HEK293 (cell line): Measurements from ENCODE around the gene DIO3.

Experiments used
- CTCF ChIA-PET: fragments of 350-600 bp; formaldehyde crosslinking; extraction: SDS; loops from one replicate; lab custom pipeline; 2021; ENCODE audit warnings: antibody characterized with exemption; lab: Yijun Ruan, JAX
- POLR2A ChIA-PET: fragments of 300-600 bp; formaldehyde crosslinking; extraction: SDS; loops from one replicate; lab custom pipeline; 2020; ENCODE audit warnings: antibody characterized with exemption, inconsistent platforms; lab: Yijun Ruan, JAX
- H3K27ac ChIP-seq: fragments of 200-500 bp; sonication (Bioruptor generic); 2 replicates; pipeline ENCODE4 v1.5.1; 2014; ENCODE audit warnings: low read depth, low read length, control low read depth, inconsistent platforms; ENCODE audit errors: extremely low read depth
- H3K36me3 ChIP-seq, 2 experiments: fragments of 200-500 bp in 1 of 2; sonication (Bioruptor generic) in 1 of 2; 1 replicate in 1 of 2; 2 replicates in 1 of 2; pipeline ENCODE4 v1.5.1; 2014 to 2017; ENCODE audit warnings: inconsistent platforms in 2 of 2, low read length in 2 of 2; ENCODE audit not compliant: control insufficient read depth in 2 of 2, insufficient read depth in 1 of 2
- H3K4me1 ChIP-seq: fragments of 200-500 bp; sonication (Bioruptor generic); 2 replicates; pipeline ENCODE4 v1.5.1; 2014; ENCODE audit warnings: mild to moderate bottlenecking, low read length, inconsistent platforms; ENCODE audit not compliant: control insufficient read depth, insufficient read depth
- H3K4me3 ChIP-seq: 2 replicates; pipeline ENCODE4 v1.5.1; 2011; ENCODE audit warnings: low read depth, mild to moderate bottlenecking, control low read depth, low read length, moderate library complexity
- H3K9me3 ChIP-seq: fragments of 200-500 bp; sonication (Bioruptor generic); 2 replicates; pipeline ENCODE4 v1.5.1; 2014; ENCODE audit warnings: low read depth, low read length, inconsistent platforms; ENCODE audit not compliant: control insufficient read depth, insufficient read depth
- KLF7 ChIP-seq: fragments of 450-650 bp; formaldehyde crosslinking; IDR thresholded peaks from 2 replicates; pipeline ENCODE4 v1.5.1; 2016; ENCODE audit warnings: missing biosample characterization, missing genetic modification characterization, borderline replicate concordance
- MEIS1 ChIP-seq: sonication (generic); formaldehyde crosslinking; IDR thresholded peaks from 2 replicates; pipeline ENCODE4 v1.8.1; 2022; ENCODE audit warnings: missing genetic modification reagents, mild to moderate bottlenecking, borderline replicate concordance
- PRDM4 ChIP-seq: fragments of 450-650 bp; formaldehyde crosslinking; IDR thresholded peaks from 2 replicates; pipeline ENCODE4 v1.5.1; 2017; ENCODE audit warnings: missing biosample characterization, missing genetic modification characterization
- SCRT1 ChIP-seq: fragments of 450-650 bp; formaldehyde crosslinking; IDR thresholded peaks from 2 replicates; pipeline ENCODE4 v1.5.1; 2016; ENCODE audit warnings: missing biosample characterization, missing genetic modification characterization, borderline replicate concordance
- SCRT2 ChIP-seq: fragments of 450-650 bp; formaldehyde crosslinking; IDR thresholded peaks from 2 replicates; pipeline ENCODE4 v1.5.1; 2016; ENCODE audit warnings: missing biosample characterization, missing genetic modification characterization
- ZFHX2 ChIP-seq: fragments of 450-650 bp; formaldehyde crosslinking; conservative IDR thresholded peaks from 2 replicates; pipeline ENCODE4 v1.5.1; 2016; ENCODE audit warnings: missing biosample characterization, missing genetic modification characterization
- ZNF112 ChIP-seq: fragments of 450-650 bp; formaldehyde crosslinking; IDR thresholded peaks from 2 replicates; pipeline ENCODE4 v1.5.0; 2017; ENCODE audit warnings: missing biosample characterization, missing genetic modification characterization
- ZNF19 ChIP-seq: fragments of 450-650 bp; formaldehyde crosslinking; IDR thresholded peaks from 2 replicates; pipeline ENCODE4; 2016; ENCODE audit warnings: missing biosample characterization, missing genetic modification characterization, low read depth
- ZNF335 ChIP-seq: fragments of 450-650 bp; formaldehyde crosslinking; conservative IDR thresholded peaks from 2 replicates; pipeline ENCODE4 v1.5.1; 2016; ENCODE audit warnings: missing biosample characterization, missing genetic modification characterization
- ZNF362 ChIP-seq: fragments of 450-650 bp; formaldehyde crosslinking; IDR thresholded peaks from 2 replicates; pipeline ENCODE4 v1.5.1; 2016; ENCODE audit warnings: missing biosample characterization, missing genetic modification characterization
- ZNF488 ChIP-seq: fragments of 450-650 bp; formaldehyde crosslinking; IDR thresholded peaks from 2 replicates; pipeline ENCODE4 v1.5.1; 2016; ENCODE audit warnings: missing biosample characterization, missing genetic modification characterization
- ZNF560 ChIP-seq: fragments of 450-650 bp; formaldehyde crosslinking; IDR thresholded peaks from 2 replicates; pipeline ENCODE4 v1.5.1; 2017; ENCODE audit warnings: missing biosample characterization, missing genetic modification characterization, borderline replicate concordance
- ZNF600 ChIP-seq: fragments of 450-650 bp; formaldehyde crosslinking; IDR thresholded peaks from 2 replicates; pipeline ENCODE4 v1.5.1; 2016; ENCODE audit warnings: missing biosample characterization, missing genetic modification characterization
- ZNF677 ChIP-seq: fragments of 450-650 bp; IDR thresholded peaks from 2 replicates; pipeline ENCODE4 v1.5.0; 2018; ENCODE audit warnings: missing biosample characterization, mild to moderate bottlenecking, missing genetic modification characterization, moderate library complexity
- ZNF792 ChIP-seq: fragments of 450-650 bp; formaldehyde crosslinking; IDR thresholded peaks from 2 replicates; pipeline ENCODE4 v1.5.1; 2016; ENCODE audit warnings: missing biosample characterization, missing genetic modification characterization
- TF ChIP-seq, protein P1 (sequence below): fragments of 450-650 bp; formaldehyde crosslinking; IDR thresholded peaks from 2 replicates; pipeline ENCODE4 v1.5.1; 2016; ENCODE audit warnings: missing biosample characterization, missing genetic modification characterization
- TF ChIP-seq, protein P2 (sequence below): fragments of 450-650 bp; formaldehyde crosslinking; IDR thresholded peaks from 2 replicates; pipeline ENCODE4 v1.5.1; 2016; ENCODE audit warnings: missing biosample characterization, missing genetic modification characterization, borderline replicate concordance

DIO3 gene

DNA sequence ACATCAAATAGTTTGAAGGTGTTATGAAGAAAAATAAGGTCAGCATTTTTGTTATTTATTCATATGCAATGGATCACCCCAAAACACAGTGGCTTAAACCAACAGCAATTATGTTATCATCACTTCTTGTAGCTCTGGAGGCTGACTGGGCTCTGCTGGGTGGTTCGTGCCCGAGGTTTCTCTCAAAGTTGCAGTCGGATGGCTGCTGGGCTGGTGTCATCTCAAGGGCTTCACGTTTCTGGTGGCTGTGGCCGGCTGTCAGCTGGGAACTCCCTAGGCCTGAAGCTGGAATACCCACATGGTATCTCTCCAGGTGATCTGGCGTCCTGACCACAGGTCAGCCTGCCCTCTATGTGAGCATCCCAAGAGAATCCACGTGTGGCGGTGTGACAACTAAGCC lies 12.0 kb downstream of the DIO3 start (continued):
- TF ChIP-seq, protein P1, sequence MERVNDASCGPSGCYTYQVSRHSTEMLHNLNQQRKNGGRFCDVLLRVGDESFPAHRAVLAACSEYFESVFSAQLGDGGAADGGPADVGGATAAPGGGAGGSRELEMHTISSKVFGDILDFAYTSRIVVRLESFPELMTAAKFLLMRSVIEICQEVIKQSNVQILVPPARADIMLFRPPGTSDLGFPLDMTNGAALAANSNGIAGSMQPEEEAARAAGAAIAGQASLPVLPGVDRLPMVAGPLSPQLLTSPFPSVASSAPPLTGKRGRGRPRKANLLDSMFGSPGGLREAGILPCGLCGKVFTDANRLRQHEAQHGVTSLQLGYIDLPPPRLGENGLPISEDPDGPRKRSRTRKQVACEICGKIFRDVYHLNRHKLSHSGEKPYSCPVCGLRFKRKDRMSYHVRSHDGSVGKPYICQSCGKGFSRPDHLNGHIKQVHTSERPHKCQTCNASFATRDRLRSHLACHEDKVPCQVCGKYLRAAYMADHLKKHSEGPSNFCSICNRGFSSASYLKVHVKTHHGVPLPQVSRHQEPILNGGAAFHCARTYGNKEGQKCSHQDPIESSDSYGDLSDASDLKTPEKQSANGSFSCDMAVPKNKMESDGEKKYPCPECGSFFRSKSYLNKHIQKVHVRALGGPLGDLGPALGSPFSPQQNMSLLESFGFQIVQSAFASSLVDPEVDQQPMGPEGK (tag by site-specific recombination), result no peak
- TF ChIP-seq ZNF792 (tag by site-specific recombination) (no peak), ZNF19 (tag by site-specific recombination) (no peak), MEIS1 (CRISPR knock-in tag) (no peak), ZNF600 (tag by site-specific recombination) (no peak), ZNF335 (tag by site-specific recombination) (no peak), ZNF362 (no peak)
- TF ChIP-seq, protein P2, sequence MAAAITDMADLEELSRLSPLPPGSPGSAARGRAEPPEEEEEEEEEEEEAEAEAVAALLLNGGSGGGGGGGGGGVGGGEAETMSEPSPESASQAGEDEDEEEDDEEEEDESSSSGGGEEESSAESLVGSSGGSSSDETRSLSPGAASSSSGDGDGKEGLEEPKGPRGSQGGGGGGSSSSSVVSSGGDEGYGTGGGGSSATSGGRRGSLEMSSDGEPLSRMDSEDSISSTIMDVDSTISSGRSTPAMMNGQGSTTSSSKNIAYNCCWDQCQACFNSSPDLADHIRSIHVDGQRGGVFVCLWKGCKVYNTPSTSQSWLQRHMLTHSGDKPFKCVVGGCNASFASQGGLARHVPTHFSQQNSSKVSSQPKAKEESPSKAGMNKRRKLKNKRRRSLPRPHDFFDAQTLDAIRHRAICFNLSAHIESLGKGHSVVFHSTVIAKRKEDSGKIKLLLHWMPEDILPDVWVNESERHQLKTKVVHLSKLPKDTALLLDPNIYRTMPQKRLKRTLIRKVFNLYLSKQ, result no peak

- Histone ChIP-seq H3K9me3 (no peaks in the 10 kb centered on the region), H3K4me3 (no peak overlapping the region), H3K27ac (no peak overlapping the region), H3K4me1 (no peaks in the 10 kb centered on the region)
- POLR2A ChIA-PET, result no interaction called here
- no peak for TF ChIP-seq KLF7
- TF ChIP-seq ZNF112 (tag by site-specific recombination), result no peak
- no peak for TF ChIP-seq ZNF488 (tag by site-specific recombination)
- TF ChIP-seq, all 188 proteins: peak for 0
- H3K36me3 ChIP-seq, result no peaks in the 10 kb centered on the region
- CTCF ChIA-PET, result no interaction called here
Observed at GRCh38 chr14:101575581-101575980, 14.3 kb downstream of the DIO3 start.

- no peaks in the 10 kb centered on the region for H3K9me3 ChIP-seq
- ChIA-PET POLR2A (no interaction called here), CTCF (interaction anchor here (0.6 kb wide), 1 partner anchor 52 kb away, joined by 3 read pairs; no protein-coding TSS in a partner anchor)
- H3K4me3 ChIP-seq, result no peak overlapping the region
- no peaks in the 10 kb centered on the region for H3K4me1 ChIP-seq
- H3K36me3 ChIP-seq, result no peaks in the 10 kb centered on the region
- H3K27ac ChIP-seq, result no peak overlapping the region
- TF ChIP-seq ZFHX2 (tag by site-specific recombination) (0 out of 2 replicates have a peak, but pooled peaks have one; percentile 24), SCRT1 (tag by site-specific recombination) (peak; percentile 82), SCRT2 (tag by site-specific recombination) (peak; percentile 93), ZNF560 (tag by site-specific recombination) (no peak), ZNF677 (tag by site-specific recombination) (no peak), PRDM4 (tag by site-specific recombination) (no peak)
Observed at GRCh38 chr14:101577221-101577909, 16.1 kb downstream of the DIO3 start.
